HG03025 (cell line): Measurements from ENCODE around the gene IRS1.

Experiments
- ATAC-seq: cut with Tn5 transposase; IDR thresholded peaks from one replicate; pipeline ENCODE4 v1.9.1; 2021; ENCODE audit warnings: mild to moderate bottlenecking, moderate library complexity; ENCODE audit not compliant: unreplicated experiment, low FRiP score

IRS1 gene

DNA sequence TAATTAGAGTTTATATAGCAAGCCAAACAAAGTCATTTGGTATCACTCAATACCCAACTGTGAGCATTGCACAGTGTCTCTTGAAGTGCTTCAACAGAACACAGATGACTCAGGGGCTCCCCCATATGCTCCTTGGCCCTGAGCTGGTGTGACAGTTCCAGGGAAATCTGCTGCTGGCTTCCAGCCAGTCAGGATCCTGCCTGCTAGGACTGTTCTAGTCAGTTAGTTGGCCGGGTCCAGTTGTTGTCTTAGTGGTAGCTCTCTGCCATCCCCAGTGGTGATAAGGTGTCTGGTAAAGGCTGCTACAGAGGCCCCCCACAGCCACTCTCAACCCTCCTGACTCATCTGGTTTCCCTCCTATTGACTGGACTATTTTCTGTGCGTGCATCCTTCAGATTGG is 100.3 kb downstream of the IRS1 start:
- ATAC-seq, result no peak

DNA sequence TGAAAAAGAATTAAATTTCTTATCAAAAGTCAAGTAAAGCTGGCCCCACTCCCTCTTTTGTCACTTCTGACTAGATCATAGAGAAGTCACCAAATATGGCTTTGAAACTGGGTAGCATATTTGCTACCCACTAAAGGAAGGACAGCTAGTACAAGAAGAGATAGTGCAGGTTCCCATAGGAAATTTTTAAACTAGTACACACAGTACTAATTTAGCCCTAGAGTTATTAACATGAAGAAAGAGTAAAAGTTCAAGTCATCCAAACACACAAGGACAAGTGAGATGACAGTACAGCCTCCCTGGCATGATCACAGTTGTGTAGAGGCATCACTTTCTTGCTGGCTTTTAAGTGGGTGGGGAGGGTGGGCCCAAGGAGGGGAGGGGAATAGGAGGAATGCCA is 100.9 kb downstream of the IRS1 start:
- ATAC-seq, result no peak

GRCh38 chr2:226694586-226695284 is 104.9 kb downstream of the IRS1 start:
- ATAC-seq, result no peak

GRCh38 chr2:226694149-226694548 is 105.5 kb downstream of the IRS1 start:
- no peak for ATAC-seq

- no peak for ATAC-seq
These were observed 106.1 kb downstream of the IRS1 start for GRCh38 chr2:226693521-226693920.

DNA sequence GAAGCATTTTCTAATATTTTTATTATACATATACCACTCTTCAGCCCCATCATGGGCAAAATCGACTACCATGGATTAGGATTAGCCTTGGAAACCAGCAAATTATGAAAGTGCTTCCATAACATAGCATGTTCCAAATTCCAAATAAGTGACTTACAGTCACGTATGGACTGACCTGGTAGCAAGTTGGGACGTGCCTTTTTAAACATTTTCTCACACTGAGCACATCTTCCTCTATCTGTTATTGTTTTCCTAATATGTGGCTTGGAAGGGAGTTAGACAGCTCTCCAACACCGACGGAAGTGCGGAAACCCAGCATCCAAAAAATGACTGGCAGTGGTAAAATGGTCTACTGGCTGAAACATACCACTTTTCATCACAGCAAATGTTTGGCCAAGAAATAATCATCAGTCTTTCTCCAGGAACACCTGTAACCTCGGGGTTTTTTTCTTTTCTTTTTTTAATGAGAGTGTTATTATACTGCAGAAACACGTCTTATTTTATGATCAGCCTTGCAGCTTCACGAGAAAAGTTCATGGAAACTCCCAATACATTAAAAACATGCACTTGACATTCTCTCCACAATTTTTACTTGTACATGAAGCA is 107.0 kb downstream of the IRS1 start:
- no peak for ATAC-seq

- ATAC-seq, result no peak
These were observed 108.4 kb downstream of the IRS1 start for GRCh38 chr2:226691255-226691654.

DNA sequence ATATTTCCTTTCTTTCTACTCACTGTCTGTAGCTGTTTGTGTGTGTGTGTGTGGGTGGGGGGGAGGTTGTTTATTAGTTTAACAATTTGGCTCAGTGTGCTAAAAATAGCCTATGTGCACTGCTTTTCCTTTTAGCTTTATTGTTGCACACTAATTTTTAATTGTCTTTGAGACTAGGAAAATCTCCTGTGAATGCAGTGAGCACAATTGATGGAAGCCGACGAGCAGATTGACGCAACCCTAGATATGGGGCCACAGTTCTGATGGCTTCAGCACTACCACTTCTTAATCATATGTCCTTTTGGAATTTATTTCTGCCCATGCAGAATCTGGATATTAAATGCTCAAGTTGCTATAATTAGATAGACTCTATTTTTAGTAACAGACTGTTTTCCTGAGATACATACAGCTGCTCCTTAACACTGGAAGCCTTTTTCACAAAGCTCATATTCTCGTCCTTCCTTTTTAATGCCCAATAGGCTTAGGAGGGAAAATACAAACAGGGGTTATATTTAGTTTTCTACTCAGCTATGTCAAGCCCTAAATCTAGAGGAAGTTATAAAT is 109.1 kb downstream of the IRS1 start:
- no peak for ATAC-seq

DNA sequence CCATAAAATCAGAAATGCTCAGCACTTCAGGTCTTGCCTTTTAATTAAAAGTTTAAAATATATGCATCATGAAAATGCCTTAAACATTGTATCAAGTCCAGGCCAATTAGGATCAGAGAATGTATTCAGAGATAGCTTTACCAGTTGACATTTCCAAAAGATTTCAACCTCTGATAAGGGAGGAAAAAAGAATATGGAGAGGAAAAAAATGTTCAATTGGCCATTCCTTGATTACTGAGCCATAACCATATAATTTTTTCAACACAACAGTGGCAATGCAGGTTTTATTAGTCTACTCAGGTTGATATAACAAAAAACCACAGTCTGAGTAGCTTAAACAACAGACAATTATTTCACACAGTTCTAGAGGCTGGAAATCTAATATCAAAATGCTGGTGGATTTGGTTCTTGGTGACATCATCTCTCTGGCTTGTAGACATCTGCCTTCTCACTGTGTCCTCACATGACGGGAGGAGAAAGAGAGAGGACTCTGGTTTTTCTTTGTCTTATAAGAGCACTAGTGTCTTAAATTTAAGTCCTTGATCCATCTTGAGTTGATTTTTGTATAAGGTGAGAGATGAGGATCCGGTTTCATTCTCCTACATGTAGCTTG is 111.9 kb downstream of the IRS1 start:
- no peak for ATAC-seq

- no peak for ATAC-seq
These were observed 115.1 kb downstream of the IRS1 start for GRCh38 chr2:226684563-226684959.

DNA sequence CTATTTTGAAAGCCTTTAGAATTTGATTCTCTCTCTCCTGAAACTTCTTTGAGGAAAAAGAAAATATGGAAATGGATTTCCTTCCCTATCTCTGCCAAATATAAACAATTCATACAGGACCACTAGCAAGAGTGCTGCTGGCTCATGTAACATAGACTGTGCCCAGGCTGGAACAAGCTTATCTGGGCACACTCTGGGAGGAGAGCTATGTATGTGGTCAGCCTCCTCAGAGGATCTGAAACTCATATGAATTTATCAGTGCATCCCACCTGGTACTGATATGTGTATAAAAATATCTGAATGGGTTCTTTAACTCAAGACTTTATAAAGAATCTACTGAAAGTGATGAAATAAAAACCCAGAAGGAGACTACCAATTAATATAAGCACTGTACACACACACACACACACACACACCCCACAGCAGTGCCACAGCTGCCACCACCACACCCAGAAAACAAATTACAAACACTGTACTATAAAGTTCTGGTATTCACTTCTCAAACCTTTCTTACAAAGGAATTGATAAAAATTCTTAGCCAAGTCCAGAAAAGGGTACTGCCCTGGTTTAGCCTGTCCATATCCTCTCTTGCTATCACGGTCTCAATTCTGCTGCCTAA is 115.6 kb downstream of the IRS1 start:
- ATAC-seq, result no peak

- no peak for ATAC-seq
These were observed 116.4 kb downstream of the IRS1 start for GRCh38 chr2:226683196-226683595.
